Central memory CD8-positive, alpha-beta T cell (primary cell): ENCODE results near the gene PPP4R3B.
"Not testable (repeated sequence)": the region's sequence is repeated elsewhere in the genome, so short reads cannot be mapped to it uniquely, and the experiment has no call there.

ENCODE experiments used
- ATAC-seq: fragments of 150-1000 bp; cut with Tn5 transposase; replicated peaks from 2 replicates; pipeline ENCODE4 v1.10.0; 2022; ENCODE audit warnings: mild to moderate bottlenecking, moderate FRiP score, moderate number of reproducible peaks; ENCODE audit not compliant: poor library complexity, severe bottlenecking; ENCODE audit errors: extremely low read depth
- DNase-seq, 2 donors: peaks; one replicate each; pipeline ENCODE4 v3.0.0; 2021; ENCODE audit warnings: low spot score in 2 of 2
- H3K27ac Mint-ChIP-seq: one replicate; pipeline ENCODE4 v1.8.0; 2022; ENCODE audit warnings: low read depth, mild to moderate bottlenecking, moderate library complexity, mixed read lengths
- H3K27me3 Mint-ChIP-seq: one replicate; pipeline ENCODE4 v1.8.0; 2022; ENCODE audit warnings: mixed read lengths
- H3K36me3 Mint-ChIP-seq: one replicate; pipeline ENCODE4 v1.8.0; 2022; ENCODE audit warnings: mild to moderate bottlenecking, moderate library complexity, mixed read lengths; ENCODE audit not compliant: insufficient read depth
- H3K4me1 Mint-ChIP-seq: one replicate; pipeline ENCODE4 v1.8.0; 2022; ENCODE audit warnings: mixed read lengths
- H3K4me3 Mint-ChIP-seq: one replicate; pipeline ENCODE4 v1.8.0; 2022; ENCODE audit warnings: mild to moderate bottlenecking, moderate library complexity, mixed read lengths
- H3K9me3 Mint-ChIP-seq: one replicate; pipeline ENCODE4 v1.8.0; 2022; ENCODE audit warnings: mixed read lengths

PPP4R3B gene

DNA sequence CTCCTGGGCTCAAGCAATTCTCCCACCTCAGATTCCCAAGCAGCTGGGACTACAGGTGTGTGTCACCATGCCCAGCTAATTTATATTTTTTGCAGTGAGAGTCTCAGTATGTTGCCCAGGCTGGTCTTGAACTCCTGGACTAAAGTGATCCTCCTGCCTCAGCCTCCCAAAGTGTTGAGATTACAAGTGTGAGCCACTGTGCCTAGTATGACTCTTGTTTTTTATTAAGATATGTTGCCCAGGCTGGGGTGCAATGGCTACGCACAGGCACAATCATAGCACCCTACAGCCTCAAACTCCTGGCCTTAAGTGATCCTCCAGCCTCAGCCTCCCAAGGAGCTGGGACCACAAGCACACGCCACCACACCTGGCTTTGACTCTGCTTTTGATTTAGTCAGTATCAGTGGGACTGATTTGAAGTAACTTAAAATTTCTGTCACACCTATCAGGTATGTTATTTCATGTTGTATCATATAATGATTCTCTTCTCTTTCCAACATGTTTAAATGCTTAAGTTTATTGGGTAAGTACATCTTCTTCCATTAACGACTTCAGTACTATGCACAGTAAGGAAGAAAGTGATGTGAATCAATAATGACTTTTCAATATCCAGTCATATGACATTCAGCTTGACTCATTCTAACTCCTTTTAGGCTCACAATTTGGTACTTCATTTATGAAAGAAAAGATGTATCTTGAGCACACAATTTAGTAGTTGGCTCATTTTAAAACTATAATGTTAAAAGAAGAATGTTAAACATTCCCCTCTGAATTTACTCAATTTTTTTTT, 6.3 kb downstream of the PPP4R3B start:
- Mint-ChIP-seq H3K27me3 (no peaks in the 10 kb centered on the region), H3K4me1 (peaks cover 51% of the 10 kb centered on the region), H3K9me3 (no peaks in the 10 kb centered on the region), H3K27ac (peak overlapping the region; percentile 61), H3K36me3 (peaks cover 46% of the 10 kb centered on the region), H3K4me3 (peak overlapping the region; percentile 40)
- DNase-seq (no peak), ATAC-seq (no peak)

DNA sequence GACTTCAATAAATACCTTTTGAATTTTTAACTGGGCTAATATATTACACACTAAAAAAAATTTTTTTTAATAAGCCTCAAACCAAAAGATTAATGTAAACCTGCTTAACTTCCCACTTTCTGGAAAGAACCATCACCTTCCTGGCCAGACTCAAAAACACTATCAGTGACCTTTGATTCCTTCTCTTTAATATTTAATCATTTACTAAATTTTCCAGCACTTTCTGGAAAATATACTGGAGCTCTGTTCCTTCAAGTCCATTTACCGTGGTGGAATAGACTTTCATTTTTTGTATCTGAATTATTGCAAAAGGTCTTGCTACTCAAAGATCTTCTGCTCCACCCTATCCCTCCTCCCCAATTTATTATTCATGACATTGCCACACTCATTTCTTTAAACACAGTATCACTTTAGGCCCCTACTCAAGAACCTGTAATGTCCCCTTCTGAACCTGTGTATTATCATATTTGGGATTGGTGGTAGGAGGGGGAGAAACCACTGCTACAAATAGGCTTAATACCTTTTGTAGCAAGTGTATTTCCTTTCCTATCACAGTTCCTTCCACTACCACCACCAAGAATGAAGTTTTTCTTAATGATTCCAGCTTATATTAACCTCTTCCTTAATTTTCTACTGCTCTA, 7.4 kb downstream of the PPP4R3B start:
- no peak for DNase-seq
- Mint-ChIP-seq H3K9me3 (no peaks in the 10 kb centered on the region), H3K4me3 (peak overlapping the region; percentile 40), H3K27ac (peak overlapping the region; percentile 61), H3K4me1 (peaks cover 44% of the 10 kb centered on the region), H3K36me3 (peaks cover 41% of the 10 kb centered on the region), H3K27me3 (no peaks in the 10 kb centered on the region)
- ATAC-seq, result no peak

DNA sequence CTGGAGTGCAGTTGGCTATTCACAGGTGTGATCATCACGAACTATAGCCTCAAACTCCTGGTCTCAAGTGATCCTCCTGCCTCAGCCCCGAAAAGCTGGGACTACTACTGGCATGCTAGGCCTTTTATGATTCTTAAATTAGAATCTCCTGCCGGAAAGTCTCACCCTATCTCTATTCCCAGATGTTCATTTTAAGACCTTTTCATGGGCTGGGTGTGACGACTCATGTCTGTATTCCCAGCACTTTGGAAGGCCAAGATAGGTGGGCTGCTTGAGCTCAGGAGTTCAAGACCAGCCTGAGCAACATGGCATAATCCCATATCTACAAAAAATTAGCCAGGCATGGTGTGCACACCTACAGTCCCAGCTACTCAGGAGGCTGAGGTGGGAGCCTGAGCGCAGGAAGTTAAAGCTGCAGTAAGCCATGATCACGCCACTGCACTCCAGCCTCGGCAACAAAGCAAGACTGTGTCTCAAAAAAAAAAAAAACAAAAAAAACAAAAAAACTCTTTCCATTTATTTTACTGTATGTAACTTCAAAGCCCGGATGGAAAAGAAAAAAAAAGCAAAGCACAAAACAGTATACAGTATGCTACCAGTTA, 8.1 kb downstream of the PPP4R3B start:
- ATAC-seq (no peak), DNase-seq (no peak)
- peaks cover 39% of the 10 kb centered on the region for H3K36me3 Mint-ChIP-seq
- no peak overlapping the region for H3K4me3 Mint-ChIP-seq
- no peaks in the 10 kb centered on the region for H3K27me3 Mint-ChIP-seq
- H3K4me1 Mint-ChIP-seq, result peaks cover 49% of the 10 kb centered on the region
- no peaks in the 10 kb centered on the region for H3K9me3 Mint-ChIP-seq
- no peak overlapping the region for H3K27ac Mint-ChIP-seq

DNA sequence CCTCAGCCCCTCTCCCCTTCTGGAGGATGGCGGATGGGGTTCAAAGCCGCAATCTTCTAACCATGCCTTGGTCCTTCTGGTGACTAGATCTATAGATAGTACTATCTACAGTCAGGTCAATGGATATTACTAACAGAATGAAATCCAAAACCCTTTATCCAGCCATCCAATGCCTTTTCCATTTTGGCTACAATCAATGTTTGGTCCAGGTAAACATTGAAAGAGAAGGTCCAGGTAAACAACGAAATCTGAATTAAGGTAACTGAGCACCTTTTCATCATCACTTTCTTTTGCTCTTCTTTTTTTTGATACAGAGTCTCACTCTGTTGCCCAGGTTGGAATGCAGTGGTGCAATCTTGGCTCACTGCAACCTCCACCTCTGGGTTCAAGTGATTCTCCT, 9.7 kb downstream of the PPP4R3B start:
- DNase-seq (no peak), ATAC-seq (no peak)
- Mint-ChIP-seq H3K27me3 (no peaks in the 10 kb centered on the region), H3K36me3 (peaks cover 31% of the 10 kb centered on the region), H3K4me1 (peaks cover 48% of the 10 kb centered on the region), H3K9me3 (no peaks in the 10 kb centered on the region), H3K4me3 (no peak overlapping the region), H3K27ac (peak overlapping the region; percentile 12)

DNA sequence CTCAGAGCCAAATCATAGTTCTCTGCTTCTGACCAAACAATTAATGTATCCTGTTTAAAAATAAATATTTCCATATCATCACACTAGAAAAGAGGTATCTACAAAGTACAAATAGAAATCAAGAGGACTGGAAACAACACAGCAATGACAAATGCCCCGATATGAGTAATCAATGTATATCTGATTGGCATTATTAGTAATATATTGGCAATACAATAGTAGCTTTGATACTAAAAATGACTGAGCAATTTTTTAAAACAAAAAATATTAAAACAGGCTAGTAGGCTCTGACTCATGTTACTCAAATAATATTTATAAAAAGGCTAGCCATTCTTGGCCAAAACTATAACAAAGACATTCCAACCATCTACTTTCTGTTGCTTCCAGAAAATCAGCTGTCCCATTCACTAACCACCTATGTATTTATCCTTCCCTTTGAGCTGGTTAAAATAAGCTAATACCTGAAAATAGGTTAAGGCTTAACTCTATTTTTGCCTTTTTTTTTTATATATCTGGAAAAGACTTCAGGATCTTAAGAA, 13.3 kb downstream of the PPP4R3B start:
- Mint-ChIP-seq H3K9me3 (no peaks in the 10 kb centered on the region), H3K36me3 (peaks cover 28% of the 10 kb centered on the region), H3K4me3 (no peak overlapping the region), H3K4me1 (peaks cover 57% of the 10 kb centered on the region), H3K27ac (peak overlapping the region; percentile 72), H3K27me3 (no peaks in the 10 kb centered on the region)
- DNase-seq, result no peak
- ATAC-seq, result no peak

DNA sequence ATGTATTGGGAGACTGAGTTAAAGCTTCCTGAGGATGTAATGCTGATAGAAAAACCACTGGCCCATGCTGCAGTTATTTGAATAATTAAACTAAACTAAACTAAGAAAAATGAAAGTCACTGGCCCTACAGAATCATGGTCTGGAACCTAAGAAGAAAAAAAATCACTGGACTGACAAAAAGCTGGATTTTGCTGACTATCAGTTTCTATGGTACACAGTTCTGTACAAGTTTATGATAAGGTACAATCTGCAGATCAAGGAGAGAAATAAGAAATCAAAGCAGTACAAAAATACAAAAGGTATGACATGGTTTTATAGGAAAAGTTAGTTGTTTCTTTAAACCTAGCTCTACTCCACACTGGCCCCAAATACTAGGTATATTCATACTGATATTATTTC, 15.6 kb downstream of the PPP4R3B start:
- peaks cover 47% of the 10 kb centered on the region for H3K36me3 Mint-ChIP-seq
- ATAC-seq (no peak), DNase-seq (no peak)

DNA sequence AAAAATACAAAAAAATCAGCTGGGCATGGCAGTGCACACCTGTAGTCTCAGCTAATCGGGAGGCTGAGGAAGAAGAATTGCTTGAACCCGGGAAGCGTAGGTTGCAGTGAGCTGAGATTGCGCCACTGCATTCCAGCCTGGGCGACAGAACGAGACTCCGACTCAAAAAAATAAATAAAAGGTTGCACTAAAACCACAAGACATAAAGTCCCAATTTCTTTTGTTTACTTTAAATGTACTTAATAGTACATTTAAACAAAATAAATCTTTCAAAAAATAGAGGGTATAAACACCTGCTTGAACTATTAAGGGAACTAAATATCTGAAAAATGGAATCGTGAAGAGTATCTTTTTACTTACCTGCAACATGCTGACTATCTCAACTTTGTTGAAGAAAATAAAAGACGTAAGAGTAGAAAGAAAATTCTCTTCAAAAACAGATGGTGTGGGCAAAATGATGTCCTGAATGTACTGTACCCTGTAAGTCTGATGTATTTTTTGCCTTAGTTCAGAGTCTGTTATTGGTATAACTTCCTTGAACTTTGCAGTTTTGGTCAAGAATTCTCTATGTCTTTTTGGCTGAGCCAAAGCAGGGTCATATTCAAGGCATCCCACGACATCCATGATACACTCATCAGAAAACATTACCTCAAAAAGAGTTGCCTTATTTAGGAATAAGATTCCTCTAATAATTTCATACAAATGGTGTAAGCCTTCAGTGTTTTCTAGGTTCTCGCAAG, 19.2 kb downstream of the PPP4R3B start:
- Mint-ChIP-seq H3K27me3 (no peaks in the 10 kb centered on the region), H3K36me3 (peaks cover 62% of the 10 kb centered on the region), H3K4me1 (peaks cover 39% of the 10 kb centered on the region), H3K27ac (no peak overlapping the region), H3K4me3 (no peak overlapping the region), H3K9me3 (no peaks in the 10 kb centered on the region)
- ATAC-seq (no peak), DNase-seq (no peak)

More for the DNA sequence above, 15.6 kb downstream of the PPP4R3B start:
- peaks cover 46% of the 10 kb centered on the region for H3K4me1 Mint-ChIP-seq
- H3K4me3 Mint-ChIP-seq, result no peak overlapping the region
- no peaks in the 10 kb centered on the region for H3K9me3 Mint-ChIP-seq
- H3K27ac Mint-ChIP-seq, result no peak overlapping the region
- no peaks in the 10 kb centered on the region for H3K27me3 Mint-ChIP-seq

DNA sequence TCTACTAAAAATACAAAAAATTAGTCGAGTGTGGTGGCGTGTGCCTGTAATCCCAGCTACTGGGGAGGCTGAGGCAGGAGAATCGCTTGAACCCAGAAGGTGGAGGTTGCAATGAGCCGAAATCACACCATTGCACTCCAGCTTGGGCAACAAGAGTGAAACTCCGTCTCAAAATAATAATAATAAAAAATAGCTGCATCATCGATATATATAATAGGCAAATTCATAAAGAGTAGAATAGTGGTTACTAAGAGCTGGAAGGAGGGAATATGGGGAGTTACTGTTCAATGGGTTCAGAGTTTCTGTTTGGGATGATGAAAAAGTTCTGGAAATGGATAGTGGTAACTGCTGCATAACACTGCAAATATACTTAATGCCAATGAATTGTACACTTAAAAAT, 20.6 kb downstream of the PPP4R3B start:
- not testable (repeated sequence) for H3K4me3 Mint-ChIP-seq, H3K27me3 Mint-ChIP-seq, H3K9me3 Mint-ChIP-seq, ATAC-seq, DNase-seq
- peak overlapping the region; percentile 6 for H3K27ac Mint-ChIP-seq
- peaks cover 56% of the 10 kb centered on the region for H3K36me3 Mint-ChIP-seq
- peaks cover 28% of the 10 kb centered on the region for H3K4me1 Mint-ChIP-seq

DNA sequence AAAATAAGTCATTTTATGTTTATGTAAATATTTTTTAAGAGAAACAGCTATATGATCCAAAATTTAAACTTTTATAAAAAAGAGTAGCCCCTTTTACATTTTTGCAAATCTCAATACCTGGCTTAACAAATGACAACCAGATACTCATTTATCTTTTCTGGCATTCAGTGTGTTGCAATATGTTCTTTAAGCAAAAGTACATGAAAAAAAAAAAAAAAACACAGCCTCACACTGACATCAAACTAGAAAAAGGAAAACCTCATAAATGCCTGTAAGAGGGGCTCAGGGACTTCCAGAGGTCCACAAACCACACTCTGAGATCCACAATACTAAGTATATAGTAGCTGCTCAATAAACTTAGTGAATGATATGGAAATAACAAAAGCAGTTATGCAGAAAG, 21.9 kb downstream of the PPP4R3B start:
- Mint-ChIP-seq H3K36me3 (peaks cover 57% of the 10 kb centered on the region), H3K9me3 (no peaks in the 10 kb centered on the region), H3K27ac (no peak overlapping the region), H3K4me3 (no peak overlapping the region), H3K27me3 (no peaks in the 10 kb centered on the region), H3K4me1 (peaks cover 26% of the 10 kb centered on the region)
- DNase-seq, result no peak
- no peak for ATAC-seq

DNA sequence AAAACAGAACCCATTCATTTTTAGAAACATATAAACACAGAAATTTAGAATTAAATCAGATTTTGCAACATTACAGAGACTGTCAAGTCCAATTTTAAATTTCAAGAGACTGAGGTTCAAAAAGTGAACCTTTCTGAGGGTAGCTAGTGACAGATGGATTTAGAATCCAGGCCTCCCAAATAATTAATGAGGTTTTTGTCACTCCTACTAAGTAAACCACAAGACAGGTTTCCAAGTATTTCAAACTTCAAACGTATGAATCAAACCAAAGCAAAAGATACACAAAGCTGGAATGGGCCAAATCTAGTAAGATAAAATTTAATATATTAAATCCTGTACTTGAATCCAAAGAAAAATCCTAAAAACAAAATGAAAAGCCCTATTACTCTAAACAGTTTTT, 25.3 kb downstream of the PPP4R3B start:
- H3K9me3 Mint-ChIP-seq, result no peaks in the 10 kb centered on the region
- peaks cover 40% of the 10 kb centered on the region for H3K36me3 Mint-ChIP-seq
- H3K4me3 Mint-ChIP-seq, result no peak overlapping the region

DNA sequence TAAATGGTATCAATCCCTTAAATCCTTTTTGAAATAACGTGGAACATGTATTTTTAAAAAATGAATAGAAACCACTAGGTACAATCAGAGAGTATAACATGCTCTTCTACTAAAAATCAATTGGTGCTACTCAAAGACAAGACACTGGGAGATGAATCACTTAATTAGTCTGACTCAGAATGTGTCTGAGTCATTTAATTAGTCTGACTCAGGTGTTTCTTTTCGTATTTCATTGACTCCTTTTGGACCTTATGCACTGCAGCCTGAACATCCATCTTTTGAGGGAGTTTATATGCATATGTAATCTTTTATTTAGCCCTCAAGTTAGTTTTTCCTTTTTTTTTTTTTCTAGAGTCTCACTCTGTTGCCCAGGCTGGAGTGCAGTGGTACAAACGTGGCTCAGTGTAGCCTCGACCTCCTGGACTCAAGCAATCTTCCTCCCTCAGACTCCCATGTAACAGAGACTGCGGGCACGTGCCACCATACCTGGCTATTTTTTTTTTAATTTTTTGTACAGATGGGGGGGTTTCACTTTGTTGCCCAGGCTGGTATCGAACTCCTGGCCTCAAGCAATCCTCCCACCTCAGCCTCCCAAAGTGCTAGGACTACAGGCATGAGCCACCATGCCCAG, 26.5 kb downstream of the PPP4R3B start:
- DNase-seq, result no peak
- no peaks in the 10 kb centered on the region for H3K9me3 Mint-ChIP-seq
- H3K36me3 Mint-ChIP-seq, result peaks cover 37% of the 10 kb centered on the region
- H3K27ac Mint-ChIP-seq, result peak overlapping the region; percentile 41
- peaks cover 15% of the 10 kb centered on the region for H3K4me1 Mint-ChIP-seq
- ATAC-seq, result no peak
- no peak overlapping the region for H3K4me3 Mint-ChIP-seq
- no peaks in the 10 kb centered on the region for H3K27me3 Mint-ChIP-seq

More for the DNA sequence above, 25.3 kb downstream of the PPP4R3B start:
- no peaks in the 10 kb centered on the region for H3K27me3 Mint-ChIP-seq
- DNase-seq (no peak), ATAC-seq (no peak)
- peaks cover 15% of the 10 kb centered on the region for H3K4me1 Mint-ChIP-seq
- H3K27ac Mint-ChIP-seq, result no peak overlapping the region
